Stimulated activated CD8-positive, alpha-beta memory T cell treated with anti-CD3 and anti-CD28 coated beads, Interleukin-4, amount 100 ng/mL, for 24 hours (primary cell): ENCODE measurements around the gene CLASP1.
"Not testable (repeated sequence)": the region's sequence is repeated elsewhere in the genome, so short reads cannot be mapped to it uniquely, and the experiment has no call there.

Experiments used
- DNase-seq: peaks from one replicate; pipeline ENCODE4 v3.0.0-alpha.2; 2020; ENCODE audit warnings: low read depth

The CLASP1 gene

DNA sequence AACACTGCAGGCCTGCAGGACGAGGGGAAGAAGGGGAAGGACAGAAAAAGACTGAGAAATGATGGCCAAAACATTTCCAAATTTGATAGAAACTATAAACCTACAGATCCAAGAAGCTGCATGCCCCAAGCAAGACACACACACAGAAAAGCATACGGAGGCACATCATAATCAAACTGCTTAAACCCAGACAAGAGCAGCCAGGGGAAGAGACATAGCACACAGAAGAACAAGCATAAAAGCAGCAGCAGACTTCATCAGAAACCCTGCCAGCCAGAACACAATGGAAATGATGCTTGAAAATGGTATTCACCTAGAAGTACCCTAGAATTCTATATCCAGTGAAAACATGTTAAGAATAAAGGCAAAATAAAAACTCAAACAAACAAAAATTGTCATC lies 175.8 kb downstream of the CLASP1 start:
- DNase-seq: no peak

DNA sequence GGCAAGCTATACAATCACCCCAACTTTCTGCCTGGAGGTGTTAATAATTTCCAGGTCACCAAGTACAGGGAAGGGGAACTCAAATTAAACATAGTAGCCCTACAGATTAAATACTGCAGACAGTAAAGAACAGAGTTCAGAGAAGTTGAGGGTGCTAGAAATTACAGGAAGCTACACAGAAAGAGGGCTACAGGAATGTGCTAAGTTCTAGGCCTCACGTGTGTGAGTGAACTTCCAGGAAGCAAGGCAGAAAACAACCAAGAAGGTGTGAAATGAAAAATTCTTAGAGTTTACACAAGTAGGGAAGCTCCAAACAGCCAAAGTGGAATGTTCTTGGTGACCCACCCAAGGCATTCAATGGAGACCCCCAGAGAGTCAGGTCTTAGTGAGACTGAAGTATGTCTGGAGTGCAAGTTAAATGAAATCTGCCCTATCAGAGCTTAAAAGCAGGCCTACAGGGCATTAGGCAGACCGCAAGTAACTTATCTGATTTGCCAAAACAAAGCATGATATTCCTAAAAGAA lies 176.7 kb downstream of the CLASP1 start:
- no peak for DNase-seq

DNA sequence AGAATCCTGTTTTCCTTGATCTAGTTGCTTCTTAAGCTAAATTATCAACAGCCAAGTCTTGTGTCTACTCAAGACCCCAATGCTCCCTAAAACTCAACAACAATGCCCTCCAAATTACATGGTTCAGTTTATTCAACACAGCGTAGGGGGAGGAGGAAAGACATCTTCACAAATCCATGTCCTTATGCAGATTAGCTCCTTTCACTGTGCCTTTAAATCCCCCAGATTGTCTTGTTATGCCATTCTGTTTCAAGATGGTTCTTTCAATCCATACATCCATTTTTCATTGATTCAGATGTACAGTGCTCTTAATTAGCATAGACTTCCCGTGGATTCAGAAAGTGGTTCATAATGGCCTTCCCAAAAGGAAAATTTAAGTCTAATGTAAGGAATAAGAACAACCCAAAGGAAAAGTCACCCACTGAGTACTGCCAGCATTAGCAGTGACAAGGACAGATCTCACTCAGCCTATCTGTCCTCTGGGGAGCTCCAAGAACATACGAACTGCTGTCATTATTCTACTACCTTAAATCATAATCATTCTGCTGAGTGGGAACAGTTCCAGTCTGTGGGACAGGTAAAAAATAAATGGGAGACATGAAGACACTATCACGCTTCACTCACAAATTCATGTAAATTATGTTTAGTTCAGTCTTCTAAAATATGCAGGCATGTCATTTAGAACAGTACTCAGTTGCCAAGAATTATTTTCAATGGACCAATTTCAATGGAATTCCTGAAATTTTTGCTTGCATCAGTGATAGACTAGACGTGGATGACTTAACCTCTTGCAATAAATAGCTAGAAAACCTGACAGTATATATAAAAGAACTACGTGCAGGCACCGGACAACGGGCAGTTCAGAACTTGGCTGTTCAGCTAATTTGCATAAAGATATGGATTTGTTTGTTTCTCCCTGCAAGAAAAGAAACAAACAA lies 177.5 kb downstream of the CLASP1 start:
- DNase-seq: no peak

DNA sequence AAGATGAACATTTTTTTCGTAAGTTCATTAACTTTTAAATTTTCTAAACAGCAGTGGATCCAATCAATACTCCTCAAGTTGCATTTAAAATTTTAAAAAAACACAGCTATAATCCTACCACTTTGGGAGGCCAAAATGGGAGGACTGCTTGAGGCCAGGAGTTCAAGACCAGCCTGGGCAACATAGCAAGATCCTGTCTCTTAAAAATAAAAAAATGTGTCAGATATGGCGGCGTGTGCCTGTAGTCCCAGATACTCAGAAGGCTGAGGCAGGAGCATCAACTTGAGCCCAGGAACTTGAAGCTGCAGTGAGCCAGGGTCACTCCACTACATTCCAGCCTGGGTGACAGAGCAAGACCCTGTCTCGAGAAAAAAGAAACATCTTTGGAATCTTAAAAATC lies 178.3 kb downstream of the CLASP1 start:
- DNase-seq: no peak

DNA sequence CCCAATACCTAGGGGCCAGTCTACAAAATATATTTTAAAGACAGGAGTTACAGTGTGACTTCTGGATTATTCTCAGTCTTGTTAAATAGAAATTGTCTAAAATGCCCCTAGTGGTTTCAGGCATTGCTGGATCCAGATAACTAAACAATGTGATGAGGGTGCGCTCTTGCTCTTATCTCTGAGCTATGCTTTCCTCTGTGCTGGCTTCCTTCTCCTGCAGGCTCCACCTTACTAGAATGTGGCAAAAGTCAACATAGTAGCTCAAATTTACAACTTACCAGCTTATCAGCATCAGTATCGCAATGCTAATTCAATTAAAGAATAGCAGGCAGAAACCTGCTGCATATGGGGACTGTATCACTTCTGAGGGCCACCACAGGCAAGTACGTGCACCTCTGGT lies 179.9 kb downstream of the CLASP1 start:
- DNase-seq: no peak

DNA sequence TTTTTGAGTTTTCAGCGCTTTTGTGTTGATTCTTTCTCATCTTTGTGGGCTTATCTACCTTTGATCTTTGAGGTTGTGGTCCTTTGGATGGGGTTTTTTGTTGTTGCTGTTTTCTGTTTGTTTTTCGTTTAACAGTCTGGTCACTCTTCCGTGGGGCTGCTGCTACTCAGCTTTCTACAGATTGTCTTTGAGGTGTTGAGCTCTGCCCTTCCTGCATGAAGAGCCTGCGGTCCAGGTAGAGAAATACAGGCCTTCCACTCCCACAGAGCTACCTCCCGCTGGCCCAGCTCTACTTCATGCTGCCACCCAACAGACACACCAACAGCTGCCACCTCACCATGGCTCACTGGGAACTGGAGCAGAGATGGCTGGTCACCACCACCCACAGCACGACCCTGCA lies 180.3 kb downstream of the CLASP1 start:
- DNase-seq: no peak

DNA sequence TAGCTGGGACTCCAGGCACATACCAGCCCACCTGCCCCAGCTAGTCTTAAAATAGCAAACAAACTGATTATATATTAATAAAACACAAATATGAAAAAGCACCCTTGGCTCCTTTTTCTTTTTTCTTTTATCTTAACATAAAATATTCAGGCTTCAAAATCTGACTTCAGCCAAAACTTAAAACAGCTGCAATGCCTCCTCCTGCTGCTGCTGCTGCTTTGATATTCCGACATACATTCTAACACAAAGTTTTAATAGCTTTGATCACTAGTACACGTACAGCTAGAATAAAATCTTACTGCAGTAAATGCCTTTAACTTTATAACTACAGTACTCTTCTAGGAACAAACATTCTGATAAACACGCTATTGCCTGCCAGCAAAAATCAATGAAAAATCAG lies 190.0 kb downstream of the CLASP1 start:
- DNase-seq: no peak

DNA sequence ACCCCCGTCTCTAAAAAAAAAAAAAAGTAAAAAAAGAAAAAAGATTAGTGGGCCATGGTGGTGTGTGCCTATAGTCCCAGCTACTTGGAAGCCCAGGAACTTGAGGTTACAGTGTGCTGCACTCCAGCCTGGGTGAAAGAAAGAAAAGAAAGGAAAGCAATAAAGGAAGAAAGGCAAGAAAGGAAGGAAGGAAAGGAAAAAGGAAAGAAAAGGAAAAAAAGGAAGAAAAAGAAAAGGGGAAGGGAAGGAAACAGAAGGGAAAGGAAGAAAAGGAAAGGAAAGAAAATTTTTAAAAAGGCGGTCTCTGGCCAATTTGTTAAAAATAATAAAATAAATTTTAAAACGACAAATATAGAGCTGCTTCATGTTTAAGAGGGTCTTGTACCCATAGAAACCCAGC lies 192.9 kb downstream of the CLASP1 start:
- DNase-seq: no peak

DNA sequence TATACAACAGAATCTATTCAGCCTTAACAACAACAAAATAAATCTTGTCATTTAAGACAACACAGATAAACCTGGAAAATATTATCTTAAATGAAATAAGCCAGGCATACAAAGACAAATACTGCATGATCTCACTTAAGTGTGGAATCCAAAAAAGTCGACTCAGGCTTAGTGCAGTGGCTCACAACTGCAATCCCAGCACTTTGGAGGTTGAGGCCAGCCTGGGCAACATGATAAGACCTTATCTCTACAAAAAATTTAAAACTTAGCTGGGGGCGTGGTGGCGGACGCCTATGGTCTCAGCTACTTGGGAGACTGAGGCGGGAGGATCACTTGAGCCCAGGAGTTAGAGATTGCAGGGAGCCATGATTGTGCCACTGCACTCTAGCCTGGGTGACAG lies 193.8 kb downstream of the CLASP1 start:
- no peak for DNase-seq

DNA sequence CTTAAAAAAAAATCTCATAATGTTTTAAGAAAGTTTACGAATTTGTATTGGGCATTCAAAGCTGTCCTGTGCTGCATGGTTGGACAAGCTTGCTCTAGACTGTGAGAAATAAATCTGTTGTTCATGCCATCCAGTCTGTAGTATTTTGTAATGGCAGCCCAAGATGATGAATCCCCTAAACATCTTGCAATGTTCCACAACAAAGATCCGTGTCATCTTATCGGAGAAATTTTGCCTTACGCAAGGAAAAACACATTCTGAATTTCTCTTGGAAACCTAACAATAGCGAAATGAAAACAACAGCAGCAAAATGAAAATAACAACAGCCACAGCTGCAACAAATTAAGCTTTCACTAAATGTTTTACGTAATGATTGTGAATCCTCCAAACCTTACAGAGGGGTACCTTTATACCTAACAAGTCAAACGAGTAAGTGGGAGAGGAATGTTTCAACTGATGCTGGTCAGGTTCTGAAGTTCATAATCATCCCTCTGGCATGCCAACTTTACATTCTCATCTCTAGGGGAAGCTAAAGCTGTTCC lies 194.6 kb downstream of the CLASP1 start:
- no peak for DNase-seq

DNA sequence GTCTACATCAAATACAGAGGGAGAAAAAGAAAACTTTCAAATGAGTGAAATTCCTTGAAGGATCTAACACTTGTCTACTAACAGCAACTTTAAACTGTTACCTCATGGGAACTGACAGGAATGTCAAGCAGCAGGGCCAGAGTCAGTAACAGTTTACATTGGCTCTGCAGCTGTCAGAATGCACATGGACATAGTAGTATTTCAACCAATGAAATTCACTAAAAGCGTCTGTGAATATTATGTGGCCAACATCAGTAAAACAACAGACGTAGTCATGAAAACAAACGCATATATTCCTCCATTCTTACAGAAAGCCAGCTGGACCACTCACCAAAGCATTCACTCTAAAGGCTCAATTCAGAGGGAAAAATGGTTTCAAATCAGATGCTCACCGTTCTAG lies 197.9 kb downstream of the CLASP1 start:
- DNase-seq: no peak

DNA sequence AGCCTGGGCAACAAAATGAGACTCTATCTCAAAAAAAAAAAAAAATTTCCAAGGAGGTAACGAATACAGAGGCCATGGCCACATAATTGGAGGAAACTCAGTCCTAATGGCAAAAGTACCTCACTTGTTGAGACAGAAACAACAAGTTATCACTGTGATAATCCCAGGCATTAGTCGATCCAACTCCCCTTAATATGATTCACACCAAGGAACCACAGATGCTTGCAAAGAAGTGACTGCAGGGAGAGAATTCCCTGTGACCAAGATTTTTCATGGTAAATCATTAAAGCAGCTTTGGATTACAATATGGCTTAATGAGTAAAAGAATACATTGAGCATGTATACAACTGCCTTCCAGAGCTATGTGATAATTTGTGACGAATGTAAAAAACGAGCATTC lies 199.0 kb downstream of the CLASP1 start:
- DNase-seq: no peak

DNA sequence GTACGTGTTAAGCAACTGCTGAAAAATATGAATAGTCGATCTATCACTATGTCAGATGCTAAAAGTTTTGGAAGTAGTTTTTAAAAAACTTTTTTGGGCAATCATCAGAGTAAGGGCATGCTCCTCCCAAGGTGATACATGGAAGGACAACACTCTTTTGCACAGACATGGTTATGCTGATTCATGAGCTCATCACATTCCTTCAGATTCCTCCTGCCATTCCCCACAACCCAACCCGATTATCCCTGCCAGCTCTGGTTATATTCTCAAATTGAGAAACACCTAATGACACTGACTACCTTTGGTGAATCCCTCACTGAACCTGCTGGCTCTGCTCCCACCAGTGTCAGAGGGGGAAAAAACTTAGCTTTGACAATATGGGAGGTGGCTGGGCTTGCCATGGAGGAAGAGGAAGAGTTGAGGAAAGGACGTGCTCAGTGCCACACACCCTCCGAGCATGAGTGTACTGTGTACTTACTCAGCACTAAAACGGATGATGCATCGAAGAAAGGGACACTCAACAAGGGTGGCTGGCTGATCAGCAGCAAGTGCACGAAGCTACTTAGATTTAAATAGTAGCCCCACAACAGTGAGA lies 202.5 kb downstream of the CLASP1 start:
- DNase-seq: no peak

DNA sequence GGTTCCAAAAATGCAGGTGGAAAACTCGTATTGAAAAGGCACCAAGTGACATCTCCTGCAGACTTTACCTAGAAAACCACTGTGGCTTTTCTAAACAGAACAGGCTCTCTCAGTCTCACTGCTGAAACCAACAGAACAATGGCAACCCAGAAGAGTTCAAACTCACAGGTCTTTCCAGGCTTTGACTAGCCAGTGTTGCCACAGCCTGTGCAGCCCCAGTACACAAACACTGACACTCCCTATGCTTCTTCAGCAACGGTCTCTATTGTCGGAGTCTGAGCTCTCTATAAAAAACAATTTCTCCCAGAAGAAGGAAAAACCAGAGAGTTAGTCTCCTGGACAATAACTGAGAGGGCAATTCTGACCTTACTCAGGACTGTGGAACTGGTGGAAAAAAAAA lies 206.4 kb downstream of the CLASP1 start:
- no peak for DNase-seq

DNA sequence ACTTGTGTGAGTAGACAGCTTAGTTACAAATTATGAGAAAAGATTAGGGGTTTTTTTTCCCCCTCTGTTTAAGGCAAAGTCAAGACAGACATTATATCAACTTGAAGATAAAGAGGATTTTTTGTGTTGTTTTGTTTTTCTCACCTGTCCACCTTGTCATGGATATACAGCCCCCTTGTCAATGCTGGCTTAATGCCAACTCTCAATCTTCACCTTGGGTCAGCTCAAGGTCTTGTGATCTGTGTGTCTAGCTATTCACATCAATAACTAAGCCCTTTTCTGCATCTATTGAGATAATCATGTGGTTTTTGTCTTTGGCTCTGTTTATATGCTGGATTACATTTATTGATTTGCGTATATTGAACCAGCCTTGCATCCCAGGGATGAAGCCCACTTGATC lies 211.0 kb downstream of the CLASP1 start:
- DNase-seq: not testable (repeated sequence)

DNA sequence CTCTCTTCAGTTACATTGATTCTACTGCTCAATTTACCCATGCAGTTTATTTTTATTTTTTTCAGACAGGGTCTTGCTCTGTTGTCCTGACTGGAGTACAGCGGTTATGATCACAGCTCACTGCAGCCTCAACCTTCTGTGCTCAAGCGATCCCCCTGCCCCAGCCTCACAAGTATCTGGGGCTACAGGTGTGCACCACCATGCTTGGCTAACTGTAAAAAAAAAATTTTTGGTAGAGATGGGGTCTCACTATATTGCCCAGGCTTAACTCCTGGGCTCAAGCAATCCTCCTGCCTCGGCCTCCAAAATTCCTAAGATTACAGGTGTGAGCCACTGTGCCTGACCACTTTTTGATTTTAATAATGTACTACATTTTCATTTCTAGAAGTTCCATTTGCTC lies 212.3 kb downstream of the CLASP1 start:
- DNase-seq: no peak

DNA sequence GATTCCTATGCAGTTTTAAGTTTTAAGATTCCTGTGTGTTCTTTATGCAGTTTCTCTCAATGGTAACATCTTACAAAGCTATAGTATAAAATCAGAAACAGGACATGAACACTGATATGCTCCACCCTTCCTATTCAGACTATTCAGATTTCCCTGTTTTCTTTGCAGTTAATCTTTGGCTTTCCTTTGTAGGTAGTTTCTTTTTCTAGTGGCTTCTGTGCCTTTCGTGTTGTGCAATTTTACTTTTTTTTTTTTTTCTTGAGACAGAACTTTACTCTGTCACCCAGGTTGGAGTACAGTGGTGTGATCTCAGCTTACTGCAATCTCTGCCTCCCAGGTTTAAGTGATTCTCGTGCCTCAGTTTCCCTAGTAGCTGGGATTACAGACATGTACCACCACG lies 213.5 kb downstream of the CLASP1 start:
- DNase-seq: no peak

DNA sequence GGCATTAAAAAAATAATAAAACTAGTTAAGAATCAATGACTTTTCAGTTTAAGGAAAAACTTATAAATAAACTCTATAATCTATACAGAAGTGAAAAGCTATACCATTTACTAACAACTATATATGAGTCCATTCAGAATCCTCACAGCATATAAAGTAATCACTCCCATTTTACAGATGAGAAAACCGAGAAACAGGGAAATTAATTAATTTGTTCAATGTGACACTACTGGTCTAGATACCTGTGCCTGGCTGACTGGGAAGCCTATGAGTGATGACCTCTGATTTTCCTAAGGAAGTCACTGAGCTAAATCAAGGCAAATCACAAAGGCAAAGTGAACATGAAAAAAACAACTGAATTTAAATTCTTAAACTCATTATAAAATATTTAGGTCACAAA lies 218.0 kb downstream of the CLASP1 start:
- DNase-seq: no peak

DNA sequence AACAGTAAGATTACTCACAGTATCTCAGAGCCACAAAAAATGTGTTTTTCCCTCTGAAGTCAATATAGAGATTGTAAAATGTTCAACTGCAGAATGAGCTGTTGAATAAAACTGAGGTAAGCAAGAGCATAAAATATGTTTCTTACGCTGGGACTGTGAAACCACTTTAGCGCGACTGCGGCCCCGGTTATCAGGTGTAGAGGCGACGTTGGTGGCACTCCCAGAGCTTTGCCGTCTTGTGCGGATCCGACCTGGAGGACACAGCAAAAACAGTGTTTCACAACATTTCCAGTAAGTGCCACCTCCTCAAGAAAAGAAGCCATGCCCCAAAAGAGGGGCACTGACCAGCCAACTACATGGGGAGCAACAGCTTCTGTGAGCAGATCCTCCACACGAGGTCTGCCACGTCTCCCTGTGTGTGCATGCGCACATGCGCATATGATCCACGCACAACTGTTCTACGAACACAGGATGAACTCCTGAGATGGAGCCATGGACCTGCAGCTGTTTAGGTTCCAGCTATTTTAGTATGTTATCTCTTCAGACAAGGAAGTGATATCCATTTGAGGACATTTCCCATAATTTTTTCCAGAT lies 219.2 kb downstream of the CLASP1 start:
- DNase-seq: no peak

DNA sequence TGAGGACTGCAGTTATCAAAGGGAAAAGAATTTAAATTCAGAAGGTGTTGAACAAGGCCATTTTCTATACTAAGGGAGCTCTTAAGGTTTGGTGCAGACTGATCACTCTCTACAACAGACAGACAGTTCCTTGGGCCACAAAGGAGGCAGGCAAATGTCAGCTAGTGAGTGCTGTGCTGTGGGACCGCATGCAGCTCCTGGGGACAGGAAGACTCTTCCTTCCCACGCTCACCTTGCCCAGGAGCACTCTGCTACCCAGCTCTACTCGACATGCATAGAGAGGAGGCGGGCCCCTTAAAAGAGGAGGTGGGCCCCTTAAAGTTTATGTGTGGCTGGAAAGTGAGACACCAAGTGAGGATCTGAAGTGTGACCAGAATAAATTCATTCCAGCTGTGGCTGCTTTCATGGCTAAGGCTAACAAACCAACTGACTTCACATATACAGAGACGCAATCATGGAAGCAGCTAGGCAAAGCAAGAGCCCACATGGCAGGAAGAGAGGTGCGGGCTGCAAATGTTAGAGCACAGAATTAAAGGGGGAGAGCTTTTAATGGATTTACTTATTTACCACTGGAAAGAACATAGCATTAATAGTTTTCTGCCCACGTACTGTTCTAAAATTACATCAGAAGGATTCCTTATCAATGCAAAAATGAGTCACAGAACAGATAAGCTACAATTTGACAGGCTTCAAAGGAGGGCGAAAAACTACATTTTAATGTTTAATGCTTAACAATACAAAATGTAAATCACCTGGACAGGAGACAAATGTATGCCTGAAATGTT lies 220.0 kb downstream of the CLASP1 start:
- no peak for DNase-seq

DNA sequence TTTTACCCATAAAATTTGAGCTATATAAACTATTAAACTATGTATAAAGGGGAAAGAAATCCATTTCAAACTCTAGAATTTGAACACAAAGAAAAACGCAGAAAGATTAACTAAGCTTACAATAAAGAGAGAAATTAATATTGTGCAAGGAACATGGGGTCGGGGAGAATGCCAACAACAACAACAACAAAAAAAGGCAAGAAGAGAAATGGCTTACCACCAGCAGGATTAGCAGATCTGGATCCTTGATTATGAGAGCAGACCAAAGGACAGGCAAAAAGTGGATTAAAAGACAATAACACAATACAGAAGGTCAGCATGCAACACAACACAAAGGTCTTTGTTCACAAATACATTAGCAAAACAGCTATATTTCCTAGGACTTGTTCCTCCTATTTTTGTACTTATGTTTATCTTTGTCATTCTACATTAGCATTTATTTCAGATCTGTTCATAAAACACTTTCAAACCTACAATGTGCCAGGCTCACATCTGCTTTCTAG lies 222.0 kb downstream of the CLASP1 start:
- DNase-seq: no peak

DNA sequence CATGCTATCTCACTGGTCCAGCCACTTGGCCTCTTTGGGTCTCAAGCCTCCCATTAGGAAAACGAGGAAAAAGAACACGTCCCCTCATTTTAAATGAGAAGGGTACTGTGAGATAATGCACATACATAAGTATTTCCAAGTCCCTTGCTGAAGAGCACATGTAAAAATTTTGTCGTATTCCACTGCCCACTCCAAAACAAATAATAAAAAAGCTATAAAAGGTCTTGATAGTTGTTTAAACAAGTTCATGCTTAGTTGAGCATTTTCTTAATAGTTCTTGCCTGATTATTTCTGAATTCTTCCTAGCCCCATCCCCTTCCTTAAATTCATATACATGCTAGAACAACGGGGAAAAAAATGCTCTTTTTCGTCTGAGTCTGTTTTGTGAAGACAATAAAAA lies 228.8 kb downstream of the CLASP1 start:
- no peak for DNase-seq
